VCaP (cell line): ENCODE measurements around the gene CLEC3B.
"Not testable (repeated sequence)": the region's sequence is repeated elsewhere in the genome, so short reads cannot be mapped to it uniquely, and the experiment has no call there.

Experiments
- H3K27ac ChIP-seq: fragments of 450-650 bp; 2 replicates; pipeline ENCODE4 v1.5.1; 2017
- CTCF ChIP-seq: fragments of 450-650 bp; conservative IDR thresholded peaks from 2 replicates; pipeline ENCODE4 v1.5.1; 2017; ENCODE audit warnings: mild to moderate bottlenecking, moderate library complexity

The CLEC3B gene

GRCh38 chr3:45067941-45068340 lies 41.8 kb downstream of the CLEC3B start:
- H3K27ac ChIP-seq = no peak overlapping the region
- TF ChIP-seq CTCF = no peak

GRCh38 chr3:45071075-45071474 lies 45.0 kb downstream of the CLEC3B start:
- TF ChIP-seq CTCF = no peak
- H3K27ac ChIP-seq = no peak overlapping the region

- H3K27ac ChIP-seq = no peak overlapping the region
- TF ChIP-seq CTCF = no peak
These were observed 49.9 kb downstream of the CLEC3B start for GRCh38 chr3:45075821-45076625.

GRCh38 chr3:45078256-45078655 lies 52.2 kb downstream of the CLEC3B start:
- H3K27ac ChIP-seq = not testable (repeated sequence)

GRCh38 chr3:45078910-45079522 lies 52.9 kb downstream of the CLEC3B start:
- no peak overlapping the region for H3K27ac ChIP-seq

GRCh38 chr3:45079715-45080114 lies 53.6 kb downstream of the CLEC3B start:
- TF ChIP-seq CTCF = no peak
- H3K27ac ChIP-seq = no peak overlapping the region

More at GRCh38 chr3:45078910-45079522, 52.9 kb downstream of the CLEC3B start:
- TF ChIP-seq CTCF = no peak

GRCh38 chr3:45080824-45081223 lies 54.7 kb downstream of the CLEC3B start:
- no peak for TF ChIP-seq CTCF
- no peak overlapping the region for H3K27ac ChIP-seq
